GM12878 (cell line): ENCODE measurements around the gene MEF2C. TPM values are rescaled to one million over a fixed set of nuclear protein-coding genes. Genes with fewer than 3 reads are reported as not detected.
A peak's percentile ranks its signal among the peaks of the same experiment; 100 is the strongest.

Experiments used
- BMI1 ChIP-seq: fragments of 450-650 bp; IDR thresholded peaks from 2 replicates; pipeline ENCODE4 v1.6.1; 2016; ENCODE audit warnings: mild to moderate bottlenecking, moderate library complexity, borderline replicate concordance
- CBFB ChIP-seq: IDR thresholded peaks from 2 replicates; pipeline ENCODE4 v1.6.1; 2016; ENCODE audit warnings: antibody characterized with exemption, low read depth
- CHD1 ChIP-seq: IDR thresholded peaks from 2 replicates; pipeline ENCODE4 v1.6.1; 2012; ENCODE audit warnings: low read depth, low read length, improper control_type of control experiment
- EED ChIP-seq: sonication (generic); IDR thresholded peaks from 2 replicates; pipeline ENCODE4 v1.6.1; 2016; ENCODE audit warnings: antibody characterized with exemption, low read depth
- EP300 ChIP-seq, 2 experiments: fragments of 150-350 bp in 1 of 2; IDR thresholded peaks; 2 replicates each; pipeline ENCODE4 v1.6.1; 2011 to 2012; ENCODE audit warnings: low read depth in 2 of 2, low read length in 2 of 2, borderline replicate concordance in 1 of 2, improper control_type of control experiment in 1 of 2, inconsistent platforms in 1 of 2; ENCODE audit not compliant: control insufficient read depth in 1 of 2
- IKZF1 ChIP-seq: fragments of 450-650 bp; conservative IDR thresholded peaks from 2 replicates; pipeline ENCODE4 v1.6.1; 2017; ENCODE audit warnings: antibody characterized with exemption, mild to moderate bottlenecking
- JUNB ChIP-seq: IDR thresholded peaks from 2 replicates; pipeline ENCODE4 v1.6.1; 2016; ENCODE audit warnings: antibody characterized with exemption, mild to moderate bottlenecking
- MTA2 ChIP-seq: fragments of 450-650 bp; IDR thresholded peaks from 2 replicates; pipeline ENCODE4 v1.6.1; 2016; ENCODE audit warnings: low read depth, mild to moderate bottlenecking, moderate library complexity
- NFIC ChIP-seq: IDR thresholded peaks from 2 replicates; pipeline ENCODE4 v1.6.1; 2012; ENCODE audit warnings: low read depth, mild to moderate bottlenecking, inconsistent platforms, low read length, moderate library complexity
- PML ChIP-seq: IDR thresholded peaks from 2 replicates; pipeline ENCODE4 v1.6.1; 2012; ENCODE audit warnings: low read length, inconsistent platforms
- STAT1 ChIP-seq: fragments of 450-650 bp; conservative IDR thresholded peaks from 2 replicates; pipeline ENCODE4 v1.6.1; 2014; ENCODE audit warnings: antibody characterized with exemption, mild to moderate bottlenecking
- SUPT20H ChIP-seq: IDR thresholded peaks from 2 replicates; pipeline ENCODE4 v1.6.1; 2011; ENCODE audit warnings: low read depth, mild to moderate bottlenecking, low read length, moderate library complexity, borderline replicate concordance; ENCODE audit not compliant: control insufficient read depth
- YBX1 ChIP-seq: fragments of 450-650 bp; IDR thresholded peaks from 2 replicates; pipeline ENCODE4 v1.6.1; 2016; ENCODE audit warnings: antibody characterized with exemption
- ZNF274 ChIP-seq: IDR thresholded peaks from one replicate; pipeline ENCODE4 v1.8.0; 2011; ENCODE audit not compliant: insufficient read length, insufficient read depth
- ZNF384 ChIP-seq: IDR thresholded peaks from 2 replicates; pipeline ENCODE4 v1.6.1; 2012; ENCODE audit warnings: low read depth, mild to moderate bottlenecking, low read length, improper control_type of control experiment, borderline replicate concordance
- ZNF622 ChIP-seq: fragments of 450-650 bp; IDR thresholded peaks from 2 replicates; pipeline ENCODE4 v1.6.1; 2017; ENCODE audit warnings: mild to moderate bottlenecking, inconsistent platforms
- polyA plus RNA-seq, 11 experiments: library from polyadenylated mRNA; depleted of rRNA in 4 of 11; unstranded in 6 of 11; stranded (reverse) in 5 of 11; fragments of >200 nt; fragmentation: Nextera tagmentation in 4 of 11; fragmentation: Illumina TruSeq in 1 of 11; extraction: Ambion mirVana in 4 of 11; extraction: Trizol in 1 of 11; gene quantifications; 1 replicate in 1 of 11; 2 replicates in 10 of 11; pipeline versions ENCODE4 v1.2.1 to v1.2.3, GENCODE V29; 2011 to 2016; ENCODE audit warnings: inconsistent platforms in 2 of 11, missing spikeins in 2 of 11, low read depth in 1 of 11
- total RNA-seq, 4 experiments: library from RNA; depleted of rRNA in 3 of 4; stranded (reverse); fragments of >200 nt in 3 of 4; fragmentation: Illumina TruSeq in 1 of 4; extraction: Trizol in 1 of 4; gene quantifications; 2 replicates each; pipeline versions ENCODE4 v1.2.1 to v1.2.3, GENCODE V29; 2013 to 2021
- TF ChIP-seq, protein P1 (sequence below): IDR thresholded peaks from 2 replicates; pipeline ENCODE4 v1.6.1; 2011; ENCODE audit warnings: mild to moderate bottlenecking, low read depth, low read length, moderate library complexity; ENCODE audit not compliant: insufficient replicate concordance
- TF ChIP-seq, protein P2 (sequence below): fragments of 450-650 bp; IDR thresholded peaks from 2 replicates; pipeline ENCODE4 v1.6.1; 2017; ENCODE audit warnings: mild to moderate bottlenecking, low read depth, inconsistent platforms; ENCODE audit not compliant: poor library complexity, severe bottlenecking
- TF ChIP-seq, protein P3 (sequence below): IDR thresholded peaks from 2 replicates; pipeline ENCODE4 v1.6.1; 2012; ENCODE audit warnings: low read length, inconsistent platforms

Gene MEF2C
- total and polyA plus RNA-seq, 10 of the 15 experiments (the other 5 are each of a cell fraction or from before 2014, with no cell fraction given) = 104 to 225 (median 180) TPM

DNA sequence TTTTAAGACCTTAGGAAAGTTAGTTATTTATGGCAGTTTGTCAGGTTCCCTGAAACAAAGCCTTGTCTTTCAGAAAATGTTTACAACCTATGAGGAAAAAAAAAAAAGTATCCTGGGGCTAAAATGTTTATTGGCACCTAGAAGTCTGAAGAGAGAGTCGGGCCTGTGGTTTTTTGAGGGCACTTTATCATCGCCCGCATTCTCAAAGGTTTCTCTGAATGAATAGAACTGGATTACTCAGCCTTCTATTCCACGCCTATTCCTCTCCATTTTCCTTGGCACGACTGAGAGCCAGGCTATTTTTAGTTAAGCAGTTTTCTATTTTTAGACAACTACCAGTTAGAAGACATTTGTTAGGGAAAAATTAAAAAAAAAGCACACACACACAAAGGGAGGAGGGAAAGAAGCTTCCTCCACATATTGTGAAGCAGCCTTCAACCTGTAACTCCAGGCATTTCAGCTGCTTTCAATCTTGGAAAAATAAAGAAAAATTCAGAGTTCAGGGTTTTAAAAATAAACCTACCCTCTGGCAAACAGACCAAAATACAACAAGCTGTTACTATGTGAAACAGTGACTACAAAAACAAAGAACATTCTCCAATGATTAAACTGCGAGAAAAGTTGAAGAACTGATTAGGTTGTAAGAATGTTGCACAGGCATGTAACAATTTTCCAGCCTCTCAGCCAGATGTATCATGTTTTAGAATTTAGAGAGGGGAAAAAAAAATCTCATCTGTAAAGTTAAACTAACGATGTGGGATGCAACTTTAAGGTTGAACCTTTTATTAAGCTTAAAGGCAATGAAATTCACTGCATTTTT is 97.0 kb downstream of the MEF2C start (continued):
- TF ChIP-seq CBFB (0 out of 2 replicates have a peak, but pooled peaks have one; percentile 21), CHD1 (no peak), ZNF274 (no peak), JUNB (peak; percentile 28; the same call in 1 of the 2 replicates), ZNF384 (peak; percentile 54; the same call in 1 of the 2 replicates), EP300 (IDR thresholded peaks at IDR 0.05; ENCODE audit: borderline replicate concordance in 1 of 2, control insufficient read depth in 1 of 2, low read depth in 2 of 2, low read length in 2 of 2) (peak in 1 of 2 experiments; percentile 61; a peak in 1 of 4 replicates), MTA2 (peak; percentile 53; the same call in 1 of the 2 replicates), ZNF622 (no peak), SUPT20H (no peak), NFIC (peak; percentile 79), IKZF1 (peak; percentile 85), PML (0 out of 2 replicates have a peak, but pooled peaks have one; percentile 14), EED (peak; percentile 73), BMI1 (no peak), STAT1 (no peak), YBX1 (no peak)
- TF ChIP-seq, protein P1, sequence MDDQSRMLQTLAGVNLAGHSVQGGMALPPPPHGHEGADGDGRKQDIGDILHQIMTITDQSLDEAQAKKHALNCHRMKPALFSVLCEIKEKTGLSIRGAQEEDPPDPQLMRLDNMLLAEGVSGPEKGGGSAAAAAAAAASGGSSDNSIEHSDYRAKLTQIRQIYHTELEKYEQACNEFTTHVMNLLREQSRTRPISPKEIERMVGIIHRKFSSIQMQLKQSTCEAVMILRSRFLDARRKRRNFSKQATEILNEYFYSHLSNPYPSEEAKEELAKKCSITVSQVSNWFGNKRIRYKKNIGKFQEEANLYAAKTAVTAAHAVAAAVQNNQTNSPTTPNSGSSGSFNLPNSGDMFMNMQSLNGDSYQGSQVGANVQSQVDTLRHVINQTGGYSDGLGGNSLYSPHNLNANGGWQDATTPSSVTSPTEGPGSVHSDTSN = peak; percentile 34
- TF ChIP-seq, protein P2, sequence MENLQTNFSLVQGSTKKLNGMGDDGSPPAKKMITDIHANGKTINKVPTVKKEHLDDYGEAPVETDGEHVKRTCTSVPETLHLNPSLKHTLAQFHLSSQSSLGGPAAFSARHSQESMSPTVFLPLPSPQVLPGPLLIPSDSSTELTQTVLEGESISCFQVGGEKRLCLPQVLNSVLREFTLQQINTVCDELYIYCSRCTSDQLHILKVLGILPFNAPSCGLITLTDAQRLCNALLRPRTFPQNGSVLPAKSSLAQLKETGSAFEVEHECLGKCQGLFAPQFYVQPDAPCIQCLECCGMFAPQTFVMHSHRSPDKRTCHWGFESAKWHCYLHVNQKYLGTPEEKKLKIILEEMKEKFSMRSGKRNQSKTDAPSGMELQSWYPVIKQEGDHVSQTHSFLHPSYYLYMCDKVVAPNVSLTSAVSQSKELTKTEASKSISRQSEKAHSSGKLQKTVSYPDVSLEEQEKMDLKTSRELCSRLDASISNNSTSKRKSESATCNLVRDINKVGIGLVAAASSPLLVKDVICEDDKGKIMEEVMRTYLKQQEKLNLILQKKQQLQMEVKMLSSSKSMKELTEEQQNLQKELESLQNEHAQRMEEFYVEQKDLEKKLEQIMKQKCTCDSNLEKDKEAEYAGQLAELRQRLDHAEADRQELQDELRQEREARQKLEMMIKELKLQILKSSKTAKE = no peak
- TF ChIP-seq, protein P3, sequence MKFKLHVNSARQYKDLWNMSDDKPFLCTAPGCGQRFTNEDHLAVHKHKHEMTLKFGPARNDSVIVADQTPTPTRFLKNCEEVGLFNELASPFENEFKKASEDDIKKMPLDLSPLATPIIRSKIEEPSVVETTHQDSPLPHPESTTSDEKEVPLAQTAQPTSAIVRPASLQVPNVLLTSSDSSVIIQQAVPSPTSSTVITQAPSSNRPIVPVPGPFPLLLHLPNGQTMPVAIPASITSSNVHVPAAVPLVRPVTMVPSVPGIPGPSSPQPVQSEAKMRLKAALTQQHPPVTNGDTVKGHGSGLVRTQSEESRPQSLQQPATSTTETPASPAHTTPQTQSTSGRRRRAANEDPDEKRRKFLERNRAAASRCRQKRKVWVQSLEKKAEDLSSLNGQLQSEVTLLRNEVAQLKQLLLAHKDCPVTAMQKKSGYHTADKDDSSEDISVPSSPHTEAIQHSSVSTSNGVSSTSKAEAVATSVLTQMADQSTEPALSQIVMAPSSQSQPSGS = peak; percentile 13; the same call in 1 of the 2 replicates
